COLO668 (cell line): ENCODE results near the gene JAKMIP3.

ENCODE experiments used
- DNase-seq: peaks from one replicate; lab custom pipeline; 2025; ENCODE audit not compliant: unreplicated experiment; lab: John Stamatoyannopoulos, UW

JAKMIP3 gene

DNA sequence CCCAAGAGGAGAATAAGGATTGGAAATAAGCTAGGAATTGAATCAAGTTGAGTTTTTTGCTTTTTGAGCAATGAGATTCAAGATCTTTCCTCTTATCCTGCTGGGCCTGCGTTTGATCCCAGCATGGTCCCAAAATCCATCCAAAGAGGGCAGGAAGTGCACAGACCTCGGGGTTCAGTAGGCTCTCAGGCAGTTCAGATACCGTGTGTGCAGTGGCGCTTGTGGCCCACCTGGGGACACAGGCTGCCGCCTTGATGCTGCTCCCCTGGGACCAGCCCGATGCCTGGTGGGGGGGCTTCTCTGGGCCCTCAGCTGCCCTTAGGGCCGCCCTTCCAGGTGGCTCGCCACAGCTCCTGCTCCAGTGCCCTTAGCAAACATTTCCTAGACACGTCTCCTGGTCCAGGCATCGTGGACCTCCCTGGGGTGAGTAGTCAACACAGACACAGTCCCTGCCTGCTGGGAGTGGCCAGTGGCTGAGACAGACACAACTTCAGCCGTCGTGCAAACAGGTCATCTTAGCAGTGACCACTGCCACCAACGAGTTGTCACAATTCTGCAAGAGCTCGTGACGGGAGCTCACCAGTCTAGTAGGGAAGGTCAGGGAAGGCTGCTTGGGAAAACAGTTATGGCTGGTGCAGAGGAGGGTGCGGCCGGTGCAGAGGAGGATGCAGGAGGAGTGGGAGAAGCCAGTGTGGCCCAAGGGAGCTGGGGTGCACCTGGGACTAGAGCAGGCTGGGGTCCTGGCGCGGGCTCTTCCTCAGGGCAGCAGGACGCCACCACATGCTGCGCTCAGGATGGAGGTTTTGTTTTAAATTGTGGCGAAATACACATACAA is 21.7 kb upstream of the JAKMIP3 start:
- no peak for DNase-seq

DNA sequence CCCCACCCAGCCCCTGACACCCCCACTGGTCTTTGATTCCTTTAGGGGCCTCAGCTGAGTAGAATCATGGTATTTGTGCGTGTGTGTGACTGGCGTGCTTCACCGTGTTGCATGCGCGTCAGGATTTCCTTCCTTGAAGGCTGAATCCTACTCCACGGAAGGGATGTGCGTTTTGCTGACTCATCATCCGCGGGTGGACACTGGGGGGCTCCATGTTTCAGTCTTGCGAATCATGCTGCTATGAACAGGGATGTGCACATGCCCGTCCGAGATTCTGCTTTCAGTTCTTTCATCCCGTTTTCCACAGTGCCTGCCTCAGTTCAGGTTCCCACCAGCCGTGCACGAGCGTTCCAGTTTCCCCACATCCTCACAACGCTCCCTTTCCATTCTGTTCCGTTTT is 20.9 kb upstream of the JAKMIP3 start:
- no peak for DNase-seq

DNA sequence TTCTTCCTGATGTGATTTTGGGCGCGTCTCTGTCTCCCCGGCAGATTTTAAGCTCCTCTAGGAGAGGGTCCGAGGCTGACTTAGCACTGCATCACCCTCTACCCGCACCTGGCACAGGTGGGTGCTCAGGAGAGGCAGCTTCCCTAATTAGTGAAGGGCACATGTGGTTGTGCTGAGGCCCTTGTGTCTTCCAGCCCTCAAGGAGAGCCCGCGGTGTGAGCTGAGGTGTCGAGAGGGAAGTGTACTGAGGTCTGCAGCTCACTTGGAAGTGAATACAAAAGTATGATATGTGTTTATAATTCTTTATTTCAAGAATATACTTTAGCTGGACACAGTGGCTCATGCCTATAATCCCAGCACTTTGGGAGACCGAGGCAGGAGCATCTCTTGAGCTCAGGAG is 20.4 kb upstream of the JAKMIP3 start:
- no peak for DNase-seq

DNA sequence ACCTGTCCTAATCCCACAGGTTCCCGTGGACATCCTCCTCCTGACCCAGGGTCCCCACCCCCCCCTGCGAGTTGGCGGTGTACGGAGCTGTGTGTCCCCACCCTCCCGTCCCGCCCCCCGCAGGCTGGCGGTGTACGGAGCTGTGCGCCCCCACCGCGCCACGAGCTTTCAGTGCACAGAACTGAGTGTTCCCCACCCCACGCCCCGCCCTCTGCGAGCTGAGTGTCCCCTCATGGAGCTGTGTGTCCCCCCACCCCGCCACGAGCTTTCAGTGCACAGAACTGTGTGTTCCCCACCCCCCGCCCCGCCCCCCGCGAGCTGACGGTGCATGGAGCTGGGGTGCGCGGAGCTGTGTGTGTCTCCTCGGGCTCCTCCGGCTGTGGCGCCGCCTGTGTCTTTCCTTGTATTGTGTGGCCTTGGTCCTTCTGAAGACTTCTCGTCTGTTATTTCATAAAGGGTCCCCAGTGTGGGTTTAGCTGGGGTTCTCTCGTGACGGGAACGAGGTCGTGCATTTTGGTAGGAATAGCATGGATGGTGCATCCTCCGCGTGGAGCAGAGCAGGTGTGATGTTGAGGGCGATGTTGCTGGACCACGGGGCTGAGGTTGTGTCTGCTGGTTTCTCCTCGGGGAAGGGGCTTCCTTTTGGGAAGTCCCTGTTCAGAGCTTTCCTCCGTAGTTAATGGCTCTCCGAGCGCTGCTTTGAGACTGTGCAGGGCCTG is 18.0 kb upstream of the JAKMIP3 start:
- no peak for DNase-seq

DNA sequence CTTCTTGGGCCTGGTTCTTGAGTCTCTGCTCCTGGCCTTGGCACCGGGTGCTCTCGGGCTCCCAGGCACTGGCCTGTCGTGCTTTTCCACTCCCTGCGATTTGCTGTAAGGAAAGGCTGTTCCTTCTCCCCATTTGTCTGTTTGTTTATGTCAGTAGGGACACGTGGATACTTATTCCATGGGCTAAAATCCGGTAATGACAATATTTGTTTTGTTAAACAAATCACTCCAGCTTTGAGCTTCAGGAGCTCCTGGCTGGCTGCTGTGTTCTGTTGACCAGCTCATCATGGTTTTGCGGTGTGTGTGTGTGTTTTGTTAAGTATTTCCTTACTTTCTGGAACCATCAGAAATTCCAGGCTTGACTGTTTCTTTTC is 17.5 kb upstream of the JAKMIP3 start:
- peak; percentile 1 for DNase-seq

DNA sequence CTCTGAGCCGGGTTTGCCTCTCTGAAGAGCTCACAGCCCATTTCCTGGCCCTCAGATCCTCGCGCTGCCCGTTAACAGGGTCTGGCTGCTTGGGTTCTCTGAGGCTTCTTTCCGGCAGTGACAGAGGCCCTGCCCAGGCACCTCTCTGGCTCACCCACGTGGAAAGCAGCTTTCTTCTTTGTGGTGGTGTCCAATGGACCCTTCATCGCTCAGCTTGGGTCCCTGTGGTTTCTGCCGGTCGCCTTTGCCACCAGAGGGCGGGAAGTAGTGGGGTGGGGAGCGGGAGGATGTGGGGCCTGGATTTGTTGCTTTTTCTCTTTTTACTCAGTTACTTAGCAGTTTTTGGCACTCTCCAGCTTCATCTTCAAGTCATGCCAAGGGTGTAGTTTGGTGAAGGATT is 15.6 kb upstream of the JAKMIP3 start:
- no peak for DNase-seq

DNA sequence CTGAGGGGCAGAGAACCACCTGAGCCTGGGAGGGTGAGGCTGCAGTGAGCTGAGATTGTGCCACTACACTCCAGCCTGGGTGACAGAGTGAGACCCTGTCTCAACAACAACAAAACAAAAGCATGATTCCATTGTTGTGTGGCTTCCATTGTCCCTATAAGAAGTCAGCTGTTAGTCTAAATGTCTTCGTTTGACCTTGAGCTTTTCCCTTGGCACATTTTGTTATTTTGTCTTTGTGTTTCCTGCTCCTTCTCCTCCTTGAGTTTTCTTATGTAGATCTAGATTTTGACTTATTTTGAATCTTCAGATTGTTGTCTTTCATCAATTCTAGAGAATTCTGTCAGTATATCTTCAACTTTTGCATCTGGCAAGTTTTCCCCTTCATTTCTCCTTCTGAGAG is 13.6 kb upstream of the JAKMIP3 start:
- no peak for DNase-seq

DNA sequence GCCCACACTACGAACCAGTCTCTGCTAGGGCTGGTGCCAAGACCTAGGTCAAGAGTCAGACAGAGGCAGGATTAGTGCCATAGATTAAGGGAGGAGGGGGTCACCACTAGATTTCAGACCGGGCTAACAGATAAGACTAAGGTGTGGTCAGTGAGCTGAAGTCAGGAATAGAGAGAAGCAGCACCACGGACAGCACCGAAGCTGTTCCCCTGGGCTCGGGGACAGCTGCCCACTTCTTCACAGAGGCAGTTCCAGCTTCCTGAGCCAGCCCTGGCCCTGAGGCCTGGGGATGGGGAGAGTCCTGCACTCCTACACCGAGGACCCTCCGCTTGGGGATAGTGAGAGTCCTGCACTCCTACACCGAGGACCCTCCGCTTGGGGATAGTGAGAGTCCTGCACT is 11.2 kb upstream of the JAKMIP3 start:
- DNase-seq: no peak

DNA sequence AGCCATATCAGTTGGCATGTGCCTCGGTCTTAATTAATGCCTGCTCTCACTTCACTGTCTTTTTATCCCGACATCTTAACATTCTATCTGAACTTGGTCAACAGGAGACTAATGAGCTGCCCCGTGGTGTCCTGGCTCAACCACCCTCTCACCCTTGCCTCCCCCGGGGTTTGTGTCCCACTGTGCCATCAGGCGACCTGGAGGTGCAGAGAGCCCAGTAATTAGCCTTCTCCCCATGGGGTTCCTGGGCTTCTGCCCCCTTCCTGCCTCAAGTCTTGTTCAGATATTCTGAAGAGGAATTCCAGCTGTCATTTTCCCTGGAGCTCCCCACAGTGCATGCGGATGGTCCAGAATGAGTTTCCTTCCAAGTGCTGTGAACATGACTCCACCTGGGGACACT is 10.1 kb upstream of the JAKMIP3 start:
- no peak for DNase-seq

DNA sequence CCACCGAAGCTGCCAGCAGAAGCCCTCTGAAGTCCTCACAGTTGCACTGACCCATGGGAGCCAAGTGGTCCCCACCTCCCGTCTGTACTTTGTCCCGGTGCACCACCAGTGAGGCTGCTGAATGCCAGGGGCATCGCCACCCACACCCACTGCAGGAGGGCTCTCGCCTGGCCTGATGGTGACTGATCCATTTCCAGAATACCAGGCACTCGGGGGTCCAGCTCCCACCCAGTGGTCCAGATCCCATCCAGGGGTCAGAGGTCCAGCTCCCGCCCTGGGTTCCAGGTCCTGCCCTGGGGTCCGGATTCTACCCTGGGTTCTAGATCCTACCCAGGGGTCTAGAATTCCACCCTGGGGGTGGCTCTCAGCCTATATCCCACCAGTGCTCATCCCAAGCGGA is 9.1 kb upstream of the JAKMIP3 start:
- DNase-seq: no peak

DNA sequence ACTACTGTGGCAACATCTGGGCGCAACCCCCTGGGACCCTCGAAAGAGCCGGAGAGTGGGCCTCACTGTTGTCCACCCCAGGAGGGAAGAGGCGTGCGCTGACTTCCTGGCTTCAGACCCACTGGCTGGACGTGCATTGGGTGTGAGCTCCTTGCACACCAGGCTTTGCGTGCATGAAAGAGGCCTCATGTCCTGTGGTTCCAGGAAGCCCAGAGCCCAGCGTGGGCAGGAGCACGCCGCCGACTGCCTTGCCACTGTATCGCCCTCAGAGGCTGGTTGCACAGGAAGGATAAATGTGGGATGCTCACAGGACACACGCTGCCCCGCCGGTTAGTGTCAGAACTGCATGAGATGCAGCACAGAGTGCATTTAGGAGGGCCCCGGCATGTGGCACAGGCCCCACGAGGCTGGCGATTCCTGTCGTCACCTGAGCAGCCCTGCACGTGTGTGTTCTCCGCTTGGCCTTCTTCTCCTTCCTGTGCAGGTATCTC is 8.5 kb upstream of the JAKMIP3 start:
- no peak for DNase-seq

DNA sequence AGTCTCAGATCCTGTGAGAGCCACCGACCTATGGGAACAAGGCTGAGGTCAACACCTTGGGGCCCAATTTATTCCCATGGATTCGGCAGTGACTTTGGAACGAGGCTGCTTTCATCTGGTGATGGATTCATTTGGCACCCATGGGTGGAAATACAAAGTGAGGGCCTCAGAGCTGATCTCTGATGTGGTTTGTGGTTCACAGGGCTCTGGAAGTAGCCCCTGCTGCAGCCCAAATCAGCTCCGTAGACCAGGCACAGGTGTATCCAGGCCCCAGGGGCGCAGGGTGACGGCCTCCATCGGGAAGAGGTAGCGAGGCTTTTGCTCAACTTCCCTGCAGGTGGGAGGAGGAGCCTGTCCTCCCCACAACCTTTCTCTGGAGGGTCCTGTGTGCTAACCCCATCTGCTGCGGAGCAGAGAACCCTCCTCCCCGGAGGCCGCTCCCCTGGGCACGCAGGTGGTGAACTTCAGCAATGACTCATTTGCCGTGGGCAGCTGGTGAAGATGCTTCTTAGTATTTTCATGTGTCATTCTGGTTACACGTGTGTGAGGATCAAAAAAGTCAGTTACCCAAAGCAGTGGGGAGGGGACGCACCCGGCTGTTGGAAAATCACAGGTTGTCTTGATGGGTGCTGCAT is 7.5 kb upstream of the JAKMIP3 start:
- DNase-seq: peak; percentile 9

DNA sequence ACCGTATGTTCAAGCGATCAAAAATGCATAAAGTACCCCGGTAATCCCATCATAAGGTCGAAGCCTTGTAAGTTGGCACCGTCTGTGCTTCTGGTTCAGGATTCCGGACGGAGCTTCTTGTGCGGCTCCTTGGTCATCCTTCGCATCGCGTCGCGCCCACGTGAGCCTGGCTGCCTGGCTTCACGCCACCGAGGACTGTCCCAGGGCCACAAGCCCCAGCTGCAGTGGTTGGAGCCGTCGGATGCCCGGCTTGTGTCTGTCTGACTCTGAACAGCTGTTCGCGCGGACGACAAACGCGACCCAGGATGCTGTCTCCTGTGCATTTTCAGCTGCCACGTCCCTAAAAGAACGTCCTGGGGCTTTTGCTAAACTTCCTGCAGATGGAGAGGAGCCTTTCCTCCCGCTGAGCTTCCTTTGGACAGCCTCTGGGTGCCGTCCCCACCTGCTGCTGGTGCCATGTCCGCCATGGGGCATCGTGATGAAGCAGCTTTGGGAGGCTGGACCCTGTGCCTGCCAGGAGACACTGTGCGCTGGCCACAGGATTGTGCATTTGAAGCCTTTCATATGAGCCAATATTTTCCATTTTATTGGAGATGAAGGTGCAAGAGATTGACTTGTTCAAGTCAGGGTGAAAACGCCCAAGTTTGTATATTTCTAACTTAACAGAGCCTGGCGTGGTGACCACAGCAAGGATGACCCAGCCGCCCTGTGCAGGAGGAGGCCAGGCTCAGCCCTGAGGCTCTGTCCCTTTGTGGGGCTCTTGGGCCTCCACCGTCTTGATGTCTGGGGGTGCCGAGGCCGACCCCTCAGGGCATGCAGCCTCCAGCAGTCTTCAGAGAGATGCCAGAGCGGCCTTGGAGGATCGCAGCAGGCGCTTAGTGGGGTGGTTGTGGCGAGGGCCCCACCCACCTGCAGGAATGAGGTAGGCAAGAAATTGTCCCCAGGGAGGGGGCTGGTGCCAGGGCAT is 6.7 kb upstream of the JAKMIP3 start:
- no peak for DNase-seq

DNA sequence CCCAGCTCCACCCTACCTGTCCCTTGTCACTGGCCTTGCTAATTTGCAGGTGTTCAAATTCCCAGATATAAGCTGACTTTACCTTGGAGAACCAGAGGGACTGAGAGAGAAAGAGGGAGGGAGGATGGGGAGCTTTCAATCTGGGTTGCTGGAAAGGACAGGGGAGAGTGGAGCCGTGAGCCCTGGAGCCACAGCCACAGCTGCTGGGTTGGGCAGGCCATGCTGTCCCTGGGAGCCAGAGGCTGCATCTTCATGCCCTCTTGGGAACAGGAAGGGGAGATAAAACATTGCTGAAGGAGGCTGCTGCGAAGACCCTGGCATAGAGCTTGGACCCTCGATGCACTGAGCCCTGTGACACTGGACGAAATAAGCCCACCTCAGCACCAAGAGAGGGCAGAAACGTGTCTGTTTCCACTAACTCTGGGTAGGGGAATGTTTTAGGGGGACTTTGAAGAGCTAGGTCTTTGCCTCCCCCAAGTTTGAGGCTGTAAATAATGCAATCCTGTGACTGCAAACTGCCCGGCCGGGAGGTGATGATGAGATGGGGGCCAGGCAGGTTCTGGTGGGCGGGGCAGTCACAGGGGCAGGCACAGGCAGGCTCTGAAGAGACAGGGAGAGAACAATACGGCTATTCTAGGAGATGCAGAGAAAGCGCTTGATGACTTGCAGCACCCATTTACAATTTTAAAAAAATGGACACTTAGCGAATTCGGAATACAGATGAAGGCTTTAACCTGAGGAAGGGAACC is 5.8 kb upstream of the JAKMIP3 start:
- DNase-seq: no peak

DNA sequence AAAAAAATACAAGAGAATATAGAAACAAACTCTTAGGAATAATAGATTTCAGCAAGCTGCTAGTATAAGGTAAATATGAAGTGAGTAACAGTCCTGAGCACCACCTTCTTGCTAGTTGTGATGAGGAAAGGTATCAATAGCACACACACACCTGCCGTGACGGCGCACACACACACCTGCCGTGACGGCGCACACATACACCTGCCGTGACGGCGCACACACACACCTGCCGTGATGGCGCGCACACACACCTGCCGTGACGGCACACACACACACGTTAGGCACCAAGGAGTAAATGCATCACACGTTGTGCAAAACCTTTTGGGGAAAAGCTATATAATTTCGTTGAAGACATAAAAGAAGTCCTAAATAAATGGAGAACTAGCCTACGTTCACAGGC is 4.7 kb upstream of the JAKMIP3 start:
- DNase-seq: peak; percentile 17

DNA sequence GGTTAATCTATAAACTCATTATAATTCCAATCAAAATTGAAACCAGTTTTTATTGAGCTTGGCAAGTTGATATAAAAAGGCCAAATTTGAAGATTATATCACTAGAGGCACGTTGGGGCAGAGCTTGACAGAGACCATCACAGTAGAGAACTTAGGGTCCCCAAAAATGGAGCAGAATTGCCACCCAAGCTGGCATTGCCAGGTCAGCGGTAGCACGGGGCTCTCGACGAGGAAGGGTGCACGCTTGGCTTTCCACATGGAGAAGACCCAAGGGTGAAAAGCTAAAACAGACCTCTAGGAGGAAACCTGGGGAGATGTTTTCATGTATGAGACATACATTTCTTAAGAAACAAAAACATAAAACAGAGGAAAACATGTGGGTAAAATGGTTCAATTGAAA is 4.3 kb upstream of the JAKMIP3 start:
- no peak for DNase-seq

DNA sequence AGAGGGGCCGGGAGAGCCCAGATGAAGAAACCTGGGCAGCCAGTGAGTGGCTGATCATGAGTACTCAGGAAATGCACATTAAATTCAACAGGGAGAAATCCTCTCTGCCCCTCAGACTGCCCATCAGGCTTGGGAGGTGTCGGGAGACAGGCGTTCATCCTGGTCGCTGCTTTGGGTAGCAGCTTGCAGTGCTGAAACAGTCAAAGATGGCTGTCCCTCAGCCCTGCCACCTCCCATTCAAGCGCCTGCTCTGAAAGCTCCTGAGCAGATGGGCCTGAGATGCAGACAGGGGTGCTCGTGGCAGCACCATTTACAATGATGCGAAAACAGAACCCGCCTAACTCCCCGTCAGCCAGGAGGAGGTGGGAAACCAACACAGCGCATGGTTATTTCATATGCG is 3.6 kb upstream of the JAKMIP3 start:
- no peak for DNase-seq

DNA sequence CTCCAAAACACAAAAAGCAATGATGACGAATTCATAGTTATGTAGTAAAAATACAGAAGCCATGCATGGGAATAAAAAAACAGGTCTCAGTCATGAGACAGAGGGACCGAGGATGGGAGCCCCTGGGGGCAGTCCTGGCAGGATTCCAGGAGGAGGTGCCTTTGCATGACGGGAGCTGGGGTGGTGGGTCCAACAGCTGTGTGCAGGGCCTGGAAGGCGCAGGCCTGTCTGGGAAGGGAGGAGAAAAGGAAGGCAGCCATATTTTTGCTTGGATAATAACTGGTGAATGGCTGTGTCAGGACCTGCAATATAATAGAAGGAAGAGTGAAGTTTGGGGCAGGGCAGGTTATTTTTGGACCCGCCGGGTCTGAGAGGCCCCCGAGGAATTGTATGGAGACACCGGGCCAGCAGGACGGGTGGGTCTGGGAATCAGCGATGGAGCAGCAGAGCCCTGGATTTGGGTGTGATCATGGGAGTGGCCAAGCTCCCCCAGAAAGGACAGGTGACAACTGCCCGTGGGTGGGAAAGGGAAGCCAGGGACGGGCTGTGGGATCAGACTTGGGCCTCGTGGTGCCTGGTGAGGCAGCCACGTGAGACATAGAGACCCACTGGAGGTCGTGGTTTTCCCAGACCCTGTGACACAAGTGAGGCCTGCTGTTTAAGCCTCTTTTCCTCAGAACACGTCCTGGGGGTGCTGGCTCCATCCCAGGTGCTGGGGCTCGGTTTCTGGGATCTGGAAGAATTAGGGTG is 2.9 kb upstream of the JAKMIP3 start:
- DNase-seq: no peak

DNA sequence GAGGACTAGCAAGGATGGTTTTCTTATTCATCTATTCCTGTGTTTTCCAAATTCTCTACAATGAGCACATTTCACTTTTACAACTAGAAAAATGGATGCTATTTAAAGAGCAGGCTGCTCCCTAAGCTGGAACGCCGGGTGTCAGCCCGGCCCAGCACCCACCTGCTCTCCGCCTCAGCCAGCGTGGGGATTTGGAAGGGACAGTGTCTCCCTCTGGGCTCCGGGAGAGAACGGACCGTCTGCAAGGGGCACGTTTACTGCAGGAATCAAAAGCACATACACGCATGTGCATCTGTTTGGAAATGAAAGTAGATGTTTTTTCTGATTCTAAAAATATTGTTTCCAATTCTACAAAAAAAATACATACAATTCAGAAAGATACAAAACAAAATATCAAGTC is 2.3 kb upstream of the JAKMIP3 start:
- DNase-seq: no peak
